ENCODE data around the gene MTMR3.
"Not testable (repeated sequence)": the region's sequence is repeated elsewhere in the genome, so short reads cannot be mapped to it uniquely, and the experiment has no call there.

The MTMR3 gene

DNA sequence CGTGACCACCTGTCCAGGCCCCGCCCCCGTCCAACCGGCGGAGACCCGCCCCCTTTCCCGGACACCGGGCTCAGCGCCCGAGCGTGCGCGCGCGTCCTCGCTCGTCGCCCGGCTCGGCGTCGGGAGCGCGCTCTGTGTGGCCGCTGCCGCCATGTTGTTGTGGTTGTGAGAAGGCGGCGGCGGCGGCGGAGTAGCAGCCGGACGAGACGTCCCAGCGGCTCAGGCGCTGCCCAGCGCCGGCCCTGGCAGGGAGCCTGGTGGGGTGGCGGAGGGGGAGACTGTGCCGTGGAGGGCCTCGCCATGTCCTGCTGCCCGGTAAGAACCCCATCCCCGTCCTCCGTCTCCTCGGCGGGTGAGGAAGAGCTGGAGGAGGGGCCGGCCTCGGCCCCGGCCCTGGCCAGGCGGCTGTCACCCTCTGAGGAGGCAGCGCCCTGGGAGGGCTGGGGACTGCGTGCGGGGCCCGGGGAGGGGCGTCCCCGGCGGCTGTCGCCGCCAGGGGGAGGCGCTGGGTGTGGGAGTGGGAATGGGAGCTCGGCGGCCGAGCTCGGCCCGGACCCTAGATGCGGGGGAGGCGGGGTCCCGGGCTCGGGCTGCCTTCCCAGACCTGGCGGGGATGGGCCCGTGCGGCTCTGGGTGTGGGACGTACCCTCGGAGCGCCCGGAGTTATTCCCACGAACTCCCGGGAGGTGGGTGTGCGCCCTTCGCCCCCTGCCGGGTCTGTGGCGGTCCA is at the start of gene MTMR3:
TSS of gene MTMR3 (plus strand) at position 130 of the 730 bp plus-strand sequence. CDS start 87,886 bp downstream, outside the sequence.
- peak; percentile 95 for DNase-seq (ENCODE audit: low spot score)

DNA sequence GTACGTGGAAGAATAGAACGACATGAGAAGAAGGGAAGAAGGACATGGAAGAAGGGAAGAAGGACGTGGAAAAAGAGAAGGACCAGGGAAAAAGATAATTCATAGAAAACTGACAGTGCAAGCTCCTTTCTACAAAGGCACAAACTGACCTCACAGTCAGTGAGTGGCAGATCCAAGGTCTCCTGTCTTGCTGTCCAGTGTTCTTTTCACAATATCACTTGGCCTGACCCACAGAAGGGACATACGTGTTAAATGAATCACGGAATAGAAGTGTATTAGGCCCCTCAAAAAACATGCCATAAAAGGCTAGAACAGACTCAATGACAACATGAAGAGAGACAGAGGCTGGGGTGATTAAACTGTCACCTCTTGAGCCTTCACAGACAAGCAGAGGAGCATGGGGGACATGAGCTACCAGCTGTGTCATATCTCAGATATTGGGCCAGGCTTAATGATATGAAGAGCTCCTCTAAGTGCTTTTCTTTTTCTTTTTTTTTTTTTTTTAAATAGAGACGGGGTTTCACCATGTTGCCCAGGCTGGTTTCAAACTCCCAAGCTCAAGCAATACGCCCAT is 49.5 kb upstream of the MTMR3 start:
- DNase-seq (ENCODE audit: low spot score) = peak; percentile 50

DNA sequence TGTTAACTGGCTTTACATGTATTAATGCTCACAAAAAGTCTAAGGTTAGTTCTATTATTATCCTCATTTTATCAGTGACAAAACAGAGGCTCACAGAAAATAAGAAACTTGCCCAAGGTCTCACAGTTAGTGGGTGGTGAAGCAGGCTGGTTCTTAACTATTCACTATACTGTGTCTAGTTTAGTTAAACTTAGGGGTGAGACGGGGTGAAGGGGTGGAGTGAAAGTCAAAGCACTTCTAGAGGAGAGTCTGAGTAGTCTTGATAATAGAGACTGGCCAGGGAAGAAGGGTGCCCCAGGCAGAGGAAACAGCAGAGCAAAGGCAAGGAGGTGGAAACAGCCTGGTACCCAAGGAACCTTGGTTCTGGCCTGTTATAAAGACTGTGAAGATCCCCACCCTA is 48.9 kb upstream of the MTMR3 start:
- peak; percentile 78 for DNase-seq (ENCODE audit: low spot score)

DNA sequence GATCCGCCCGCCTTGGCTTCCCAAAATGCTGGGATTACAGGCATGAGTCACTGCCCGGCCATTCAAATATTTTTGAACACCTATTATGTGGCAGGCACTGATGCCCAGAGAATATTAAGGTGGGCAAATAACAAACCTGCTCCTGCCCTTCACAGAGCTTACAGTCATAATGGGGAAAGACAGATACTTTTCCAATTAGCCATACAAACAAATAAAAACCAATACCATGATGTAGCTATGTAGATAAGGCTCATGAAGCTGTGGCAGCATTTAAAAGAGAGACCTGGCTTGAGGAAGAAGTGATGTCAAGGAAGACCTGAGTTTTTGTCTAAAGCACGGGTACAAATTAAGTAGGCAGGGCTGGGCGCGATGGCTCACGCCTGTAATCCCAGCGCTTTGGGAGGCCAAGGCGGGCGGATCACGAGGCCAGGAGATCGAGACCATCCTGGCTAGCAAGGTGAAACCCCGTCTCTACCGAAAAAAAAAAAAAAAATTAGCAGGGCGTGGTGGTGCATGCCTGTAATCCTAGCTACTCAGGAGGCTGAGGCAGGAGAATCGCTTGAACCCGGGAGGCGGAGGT is 46.1 kb upstream of the MTMR3 start:
- DNase-seq (ENCODE audit: low spot score) = not testable (repeated sequence)

DNA sequence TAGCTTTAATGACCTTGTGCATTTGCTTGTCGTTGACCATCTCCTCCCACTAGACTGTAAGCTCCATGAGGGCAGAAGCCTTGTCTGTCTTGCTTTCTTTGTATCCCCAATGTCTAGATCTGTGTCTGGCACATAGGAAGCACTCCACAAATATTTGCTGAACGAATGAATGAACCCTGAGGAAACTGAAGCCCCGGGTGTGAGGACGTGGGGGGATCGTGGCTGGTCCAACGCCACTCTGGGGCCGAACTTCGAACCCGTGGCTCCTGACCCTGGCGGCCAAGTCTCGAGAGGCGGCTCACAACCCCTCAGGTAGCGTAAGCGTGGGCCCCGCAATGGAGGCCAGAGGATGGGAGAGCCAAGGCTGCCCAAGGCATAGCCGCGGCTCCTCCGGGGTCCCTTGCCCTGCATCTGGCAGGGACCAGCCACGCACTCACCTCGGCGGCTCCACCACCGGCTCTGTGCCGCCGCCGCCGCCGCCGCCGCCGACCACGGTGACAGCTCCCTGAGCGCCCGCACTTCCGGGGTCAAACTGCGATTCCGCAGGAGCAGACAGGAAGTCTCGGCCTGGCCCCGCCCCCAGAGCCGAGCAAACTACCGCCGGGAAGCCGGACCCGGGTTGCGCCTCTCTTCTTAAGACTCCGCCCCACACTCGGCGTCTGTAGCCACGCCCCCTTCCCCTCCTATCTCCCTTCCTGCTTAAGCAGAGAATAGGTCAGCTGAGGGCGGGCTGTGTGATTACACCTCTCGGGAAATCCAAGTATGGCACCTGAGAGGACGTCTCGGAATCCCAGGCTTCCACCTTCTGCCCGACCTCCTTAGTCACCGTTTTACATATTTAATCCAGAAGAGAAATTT is 45.0 kb upstream of the MTMR3 start, which contains the start of gene ASCC2:
TSS of gene ASCC2 (minus strand) at position 534 of the 858 bp plus-strand sequence. CDS start 5,949 bp downstream, outside the sequence.
- DNase-seq (ENCODE audit: low spot score) = peak; percentile 99

DNA sequence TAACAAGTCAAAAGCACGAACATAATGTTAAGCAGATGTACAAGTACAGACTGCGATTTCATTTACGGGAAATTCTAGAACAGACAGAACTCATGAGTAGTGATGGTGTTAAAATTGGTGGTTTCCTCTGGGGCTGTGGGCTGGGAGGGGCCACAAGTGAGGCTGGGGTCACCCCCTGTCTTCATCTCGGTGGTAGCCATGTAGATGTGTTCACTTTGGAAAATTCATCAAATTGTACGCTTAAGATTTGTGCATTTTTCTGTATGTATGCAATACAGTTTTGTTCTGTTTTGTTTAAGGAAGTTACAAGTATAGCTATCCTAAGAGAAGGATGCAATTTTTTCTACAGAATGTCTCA is 44.4 kb upstream of the MTMR3 start:
- DNase-seq (ENCODE audit: low spot score) = no peak

DNA sequence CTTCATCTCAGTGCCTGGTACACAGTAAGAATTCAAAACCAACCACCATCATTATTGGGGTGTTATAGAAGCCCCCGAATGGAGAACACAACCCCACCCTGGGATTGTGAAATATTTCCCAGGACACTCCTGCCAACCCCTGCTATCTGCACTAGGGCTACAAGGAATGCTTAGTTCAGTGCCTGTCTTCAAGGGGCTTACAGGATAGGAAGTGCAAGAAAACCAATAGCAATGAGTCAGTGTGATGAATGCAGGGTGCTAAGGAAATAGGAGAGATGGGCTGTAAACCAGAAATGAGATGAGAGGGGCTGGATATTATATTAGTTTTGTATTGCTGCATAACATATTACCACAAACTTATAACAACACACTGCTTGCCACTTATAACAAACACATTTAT is 43.9 kb upstream of the MTMR3 start:
- no peak for DNase-seq (ENCODE audit: low spot score)

DNA sequence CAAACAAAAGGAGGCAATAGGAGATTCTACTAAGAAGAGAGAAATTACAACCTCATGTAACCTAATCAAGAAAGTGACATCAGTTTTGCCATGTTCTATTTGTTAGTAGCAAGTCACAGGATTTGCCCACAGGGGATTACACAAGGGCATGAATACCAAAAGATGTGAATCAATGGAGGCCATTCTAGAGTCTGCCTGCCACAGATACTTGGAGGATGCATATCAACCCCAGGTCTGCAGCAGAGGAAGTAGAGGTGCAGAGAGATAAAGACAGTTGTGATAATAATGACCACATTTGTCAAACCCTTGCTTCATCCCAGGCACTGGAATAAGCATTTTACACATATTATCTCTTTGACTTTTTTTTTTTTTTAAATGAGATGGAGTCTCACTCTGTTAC is 42.5 kb upstream of the MTMR3 start:
- no peak for DNase-seq (ENCODE audit: low spot score)

DNA sequence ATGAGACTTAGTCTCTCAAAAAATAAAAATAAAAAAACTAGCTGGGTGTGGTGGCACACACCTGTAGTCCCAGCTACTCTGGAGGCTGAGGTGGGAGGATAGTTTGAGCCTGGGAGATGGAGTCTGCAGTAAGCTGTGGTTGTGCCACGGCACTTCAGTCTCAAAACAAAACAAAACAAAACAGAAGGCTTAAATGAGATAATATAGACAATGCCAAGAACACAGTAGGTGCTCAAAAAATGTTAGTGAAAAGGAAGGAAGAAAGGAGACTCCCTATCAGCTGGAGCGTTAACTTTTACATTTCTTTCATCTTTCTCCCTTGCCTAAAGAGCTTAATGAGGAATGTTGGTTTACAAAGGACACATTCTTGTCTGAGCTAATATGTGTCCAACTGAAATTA is 40.8 kb upstream of the MTMR3 start:
- DNase-seq (ENCODE audit: low spot score) = no peak

DNA sequence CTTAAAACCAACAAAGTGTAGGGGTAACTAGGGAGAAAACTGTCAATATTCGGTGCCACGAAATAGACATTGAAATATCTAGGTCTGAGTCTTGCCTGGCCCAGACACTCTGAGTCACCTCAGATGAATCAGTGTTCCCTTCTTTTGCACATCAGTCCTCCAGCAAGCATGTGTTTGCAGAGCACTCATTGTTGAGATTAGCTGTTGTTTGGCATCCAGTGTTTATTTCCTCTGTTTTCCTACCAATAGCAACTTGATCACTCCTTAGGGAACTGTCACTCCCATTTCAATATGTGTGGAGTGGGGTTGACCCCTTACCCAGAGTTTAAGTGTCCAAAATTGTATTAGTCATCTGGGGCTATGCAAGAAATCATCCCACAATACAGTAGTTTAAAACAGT is 40.2 kb upstream of the MTMR3 start:
- DNase-seq (ENCODE audit: low spot score) = no peak

DNA sequence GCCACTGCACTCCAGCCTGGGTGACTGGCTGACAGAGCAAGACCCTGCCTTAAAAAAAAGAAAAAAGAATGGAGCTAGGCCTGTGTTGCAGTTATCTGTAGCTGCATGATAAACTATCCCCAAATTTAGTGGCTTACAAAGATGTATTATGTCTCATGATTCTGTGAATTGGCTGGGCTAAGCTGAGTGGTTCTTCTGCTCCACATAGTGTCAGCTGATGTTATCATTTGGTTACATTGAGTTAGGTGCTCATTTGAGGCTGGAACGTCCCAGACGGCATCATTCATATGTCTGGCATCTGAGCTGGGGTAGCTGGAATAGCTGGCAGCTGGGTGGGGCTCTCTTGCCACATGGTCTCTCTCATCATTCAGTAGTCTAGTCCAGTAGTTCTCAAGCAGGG is 36.7 kb upstream of the MTMR3 start:
- no peak for DNase-seq (ENCODE audit: low spot score)

DNA sequence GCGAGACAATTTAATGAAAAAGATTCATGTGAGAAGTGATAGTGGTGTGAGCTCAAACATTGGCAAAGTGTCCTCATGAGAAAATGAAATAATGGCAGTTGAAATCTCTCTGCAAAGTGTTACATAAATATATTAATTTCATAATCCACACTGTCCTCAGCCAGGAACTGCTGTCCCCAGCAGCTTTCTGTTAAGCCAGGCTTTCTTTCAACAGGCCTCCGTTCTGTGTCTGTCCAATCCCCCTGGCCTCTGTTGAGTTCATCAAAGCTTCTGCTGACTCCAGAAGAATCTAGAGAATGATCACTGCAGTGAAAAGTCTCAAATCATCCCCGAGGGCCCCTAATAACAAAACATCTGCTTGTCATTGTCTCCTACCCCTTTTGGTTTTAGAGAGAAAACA is 34.9 kb upstream of the MTMR3 start:
- DNase-seq (ENCODE audit: low spot score) = no peak

DNA sequence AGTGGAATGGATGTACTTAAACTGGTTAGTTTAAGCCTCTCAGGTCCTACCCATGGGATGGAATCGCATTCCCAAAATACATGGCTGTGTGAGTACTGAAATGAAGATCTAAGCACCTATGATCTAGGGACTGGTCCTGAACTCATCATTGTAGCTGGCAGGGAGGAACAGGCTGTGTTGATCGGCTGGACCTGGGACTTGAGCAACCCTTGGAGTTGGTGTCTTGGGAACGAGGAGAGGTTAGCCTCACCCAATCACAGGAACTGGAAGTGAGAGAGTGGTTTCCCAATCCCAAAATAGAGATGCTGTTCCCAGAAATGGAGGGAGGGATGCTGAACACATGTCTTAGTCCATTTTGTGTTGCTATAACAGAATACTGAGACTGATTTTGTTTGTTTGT is 28.5 kb upstream of the MTMR3 start:
- DNase-seq (ENCODE audit: low spot score) = no peak

DNA sequence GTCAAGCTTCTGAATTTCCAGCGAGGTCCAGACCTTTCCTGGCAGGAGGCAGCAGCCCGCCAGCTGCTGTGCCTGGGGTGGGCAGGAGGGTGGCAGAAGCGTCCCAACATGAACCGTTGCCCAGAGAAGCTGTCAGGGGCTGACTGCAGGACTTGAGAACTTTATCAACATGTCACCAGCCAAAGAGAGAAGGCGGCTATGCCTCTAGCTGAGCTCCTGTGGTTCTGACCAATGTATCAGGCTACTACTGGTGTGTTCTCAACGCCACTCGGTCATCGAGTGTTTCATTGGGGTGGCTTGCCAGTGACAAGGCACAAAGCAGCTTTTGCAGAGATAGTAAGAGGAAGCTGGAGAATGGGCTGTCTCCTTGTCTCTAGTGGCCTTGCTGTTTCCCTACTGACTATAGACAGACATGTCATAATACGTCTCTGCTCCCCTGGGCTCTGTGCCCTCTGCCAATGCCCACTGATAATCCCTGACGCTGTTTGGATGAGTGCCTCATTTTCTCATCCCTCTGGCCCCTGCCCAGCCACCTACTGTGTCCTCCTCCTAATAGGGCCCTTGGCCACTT is 27.3 kb upstream of the MTMR3 start:
- no peak for DNase-seq (ENCODE audit: low spot score)

DNA sequence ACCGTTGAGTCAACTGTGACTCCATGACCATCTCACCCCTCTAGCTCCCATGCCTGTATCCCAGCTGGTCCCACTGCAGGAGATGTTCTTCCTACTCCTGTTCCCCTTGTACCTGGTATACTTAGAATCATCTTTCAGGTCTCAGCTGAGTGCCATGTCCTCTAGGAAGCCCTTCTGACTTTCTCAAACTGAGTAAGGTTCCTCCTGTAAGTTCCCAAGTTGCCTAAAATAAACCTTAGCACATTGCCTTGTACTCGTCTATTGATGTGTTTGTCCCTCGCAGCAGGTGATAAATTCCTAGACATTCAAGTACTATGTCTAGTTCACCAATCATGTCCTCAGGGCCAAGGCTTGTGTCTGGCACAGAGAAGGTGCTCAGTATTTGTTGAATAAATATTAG is 26.5 kb upstream of the MTMR3 start:
- no peak for DNase-seq (ENCODE audit: low spot score)

DNA sequence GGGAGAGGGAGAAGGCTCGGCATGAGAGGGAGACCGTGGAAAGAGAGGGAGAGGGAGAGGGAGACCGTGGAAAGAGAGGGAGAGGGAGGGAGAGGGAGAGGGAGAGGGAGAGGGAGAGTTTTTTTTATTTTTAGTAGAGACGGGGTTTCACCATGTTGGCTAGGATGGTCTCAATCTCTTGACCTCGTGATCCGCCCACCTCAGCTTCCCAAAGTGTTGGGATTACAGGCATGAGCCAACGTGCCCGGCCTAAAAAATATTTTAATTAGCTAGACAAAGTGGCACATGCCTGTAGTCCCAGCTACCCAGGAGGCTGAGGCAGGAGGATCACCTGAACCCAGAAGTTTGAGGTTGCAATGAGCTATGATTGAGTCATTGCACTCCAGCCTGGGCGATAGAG is 23.9 kb upstream of the MTMR3 start:
- DNase-seq (ENCODE audit: low spot score) = not testable (repeated sequence)

DNA sequence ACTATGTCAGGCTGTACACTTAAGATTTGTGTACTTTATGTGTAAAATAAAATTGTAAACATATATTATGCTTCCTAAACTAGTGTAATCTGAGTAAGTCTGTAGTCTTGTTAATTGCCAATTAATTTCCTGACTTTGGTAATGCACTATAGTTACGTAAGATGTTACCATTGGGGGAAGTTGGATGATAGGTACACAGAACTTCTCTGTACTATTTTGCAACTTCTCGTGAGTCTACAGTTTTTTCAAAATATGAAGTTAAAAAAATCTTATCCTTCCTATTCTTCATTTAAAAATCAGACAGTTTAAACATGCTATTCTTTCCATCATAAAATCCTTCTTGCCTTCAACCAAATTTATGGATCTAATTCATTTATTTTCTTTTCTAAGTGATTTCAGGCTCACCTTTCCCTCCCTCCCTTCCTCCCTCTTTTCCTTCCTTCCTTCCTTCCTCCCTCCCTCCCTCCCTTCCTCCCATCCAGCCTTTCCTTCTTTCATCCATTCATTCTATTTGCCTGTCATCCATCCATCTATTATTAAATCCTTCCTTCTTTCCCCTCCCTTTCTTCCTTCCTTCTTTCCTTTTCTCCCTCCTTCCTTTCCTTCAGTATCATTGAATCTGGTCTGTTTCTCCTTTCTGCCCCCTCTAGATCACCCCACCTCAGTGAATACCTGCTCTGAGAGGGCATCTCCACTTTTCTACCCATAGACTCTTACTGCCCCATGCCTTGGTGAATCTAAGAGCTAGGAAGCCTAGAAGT is 22.8 kb upstream of the MTMR3 start:
- no peak for DNase-seq (ENCODE audit: low spot score)

DNA sequence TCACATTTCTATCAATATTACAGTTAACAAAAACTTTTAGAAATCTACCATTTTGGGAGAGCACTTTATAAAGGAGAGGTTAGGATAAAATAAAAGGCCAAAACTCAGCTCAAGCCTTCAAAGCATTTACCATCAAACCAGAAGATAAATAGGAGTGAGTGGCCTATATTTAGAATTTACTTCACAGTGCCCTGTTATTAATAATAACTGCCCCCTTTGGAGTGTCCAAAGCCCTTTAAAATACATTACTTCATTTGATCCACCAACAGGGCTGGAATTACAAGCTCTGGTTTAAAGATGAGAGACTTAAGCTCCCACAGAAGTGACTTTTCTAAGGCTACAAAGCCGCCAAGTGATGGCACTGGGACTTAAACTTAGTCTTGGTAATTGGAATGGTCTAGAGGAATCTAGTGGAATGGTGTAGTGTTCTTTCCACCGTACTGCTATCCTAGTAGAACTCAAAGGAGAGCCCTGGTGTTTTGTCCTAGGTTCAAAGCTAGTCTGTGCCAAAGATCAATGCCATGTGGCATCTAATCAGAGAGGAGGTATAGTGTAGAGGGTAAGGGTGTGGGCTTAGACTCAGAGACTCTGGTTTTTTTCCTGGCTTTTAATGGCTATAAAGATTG is 21.2 kb upstream of the MTMR3 start:
- no peak for DNase-seq (ENCODE audit: low spot score)

DNA sequence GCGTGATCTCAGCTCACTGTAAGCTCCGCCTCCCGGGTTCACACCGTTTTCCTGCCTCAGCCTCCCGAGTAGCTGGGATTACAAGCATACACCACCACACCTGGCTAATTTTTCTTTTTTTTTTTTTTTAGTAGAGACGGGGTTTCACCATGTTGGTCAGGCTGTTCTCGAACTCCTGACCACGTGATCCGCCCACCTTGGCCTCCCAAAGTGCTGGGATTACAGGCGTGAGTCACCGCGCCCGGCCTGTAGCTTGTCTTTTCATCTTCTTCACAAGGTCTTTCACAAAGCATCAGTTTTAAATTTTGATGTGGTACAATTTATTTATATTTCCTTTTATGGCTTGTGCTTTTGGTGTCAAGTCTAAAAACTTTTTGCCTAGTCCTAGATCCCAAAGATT is 17.4 kb upstream of the MTMR3 start:
- DNase-seq (ENCODE audit: low spot score) = not testable (repeated sequence)

DNA sequence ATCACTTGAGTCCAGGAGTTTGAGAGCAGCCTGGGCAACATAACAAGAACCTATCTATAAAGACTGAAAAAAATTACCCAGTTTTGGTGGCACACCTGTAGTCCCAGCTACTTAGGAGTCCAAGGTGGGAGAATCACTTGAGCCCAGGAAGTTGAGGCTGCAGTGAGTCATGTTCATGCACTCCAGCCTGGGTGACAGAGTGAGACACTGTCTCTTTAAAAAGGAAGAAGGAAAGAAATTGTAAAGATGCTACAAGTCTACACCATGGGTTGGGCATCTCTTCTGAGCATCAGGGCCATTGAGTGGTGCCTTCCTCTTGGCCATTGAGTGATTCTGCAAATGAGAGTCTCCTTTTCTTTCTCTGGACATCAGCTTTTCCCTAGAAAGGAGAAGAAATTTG is 15.7 kb upstream of the MTMR3 start:
- DNase-seq (ENCODE audit: low spot score) = no peak

DNA sequence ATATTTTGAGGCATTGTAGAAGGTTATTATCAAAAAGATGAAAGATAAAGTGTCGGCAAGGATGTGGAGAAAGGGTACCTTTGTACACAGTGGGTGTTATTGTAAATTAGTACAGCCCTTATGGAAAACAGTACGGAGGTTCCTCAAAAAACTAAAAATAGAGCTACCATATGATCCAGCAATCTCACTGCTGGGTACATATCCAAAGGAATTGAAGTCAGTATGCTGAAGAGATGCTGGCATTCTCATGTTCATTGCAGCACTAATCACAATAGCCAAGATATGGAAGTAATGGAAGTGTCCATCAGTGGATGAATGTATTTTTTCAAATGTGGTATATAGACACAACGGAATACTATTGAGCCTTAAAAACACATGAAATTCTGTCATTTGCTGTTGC is 15.1 kb upstream of the MTMR3 start:
- no peak for DNase-seq (ENCODE audit: low spot score)
